Testis (tissue), 3 donors: ENCODE measurements around the gene ISG20. TPM values are rescaled to one million over a fixed set of nuclear protein-coding genes. Genes with fewer than 3 reads are reported as not detected.

Source experiments
- DNase-seq: peaks from one replicate; pipeline ENCODE4 v3.0.0-alpha.2; 2019
- H3K27ac ChIP-seq, 2 donors: fragments of 200-600 bp; sonication (generic); one replicate each; pipeline ENCODE4 v1.5.1; 2019
- H3K27me3 ChIP-seq: fragments of 200-600 bp; sonication (generic); one replicate; pipeline ENCODE4 v1.5.1; 2019
- H3K36me3 ChIP-seq: fragments of 200-600 bp; sonication (generic); one replicate; pipeline ENCODE4 v1.5.1; 2017; ENCODE audit warnings: low read depth; ENCODE audit errors: missing control alignments
- H3K4me1 ChIP-seq: fragments of 200-600 bp; sonication (generic); one replicate; pipeline ENCODE4 v1.5.1; 2019
- H3K4me3 ChIP-seq, 2 donors: fragments of 200-600 bp; sonication (generic); one replicate each; pipeline ENCODE4 v1.5.1; 2017 to 2019
- H3K9me3 ChIP-seq: fragments of 200-600 bp; sonication (generic); one replicate; pipeline ENCODE4 v1.5.1; 2017
- POLR2A ChIP-seq: fragments of 450-650 bp; IDR thresholded peaks from one replicate; pipeline ENCODE4 v1.6.1; 2017; ENCODE audit warnings: antibody characterized with exemption, mild to moderate bottlenecking, moderate library complexity
- WGBS, 2 donors: methylation state at CpG; one replicate each; pipeline ENCODE4 v1.1.5; 2018; 5-methylcytosine and 5-hydroxymethylcytosine counted together
- intact Hi-C: fragments of 100-400 bp; cut with DNase I; formaldehyde crosslinking; loops from one replicate; pipeline ENCODE4 v1.15.1; 2023; ENCODE audit warnings: low total_unique reads
- microRNA counts, 2 donors: library from miRNA; unstranded; fragments of <30 nt; microRNA quantifications; one replicate each; lab custom pipeline; 2016
- microRNA-seq, 2 donors: library from miRNA; unstranded; fragments of <30 nt; microRNA quantifications; one replicate each; pipeline ENCODE4, GENCODE V29; 2016; ENCODE audit warnings: borderline number of aligned reads in 2 of 2, borderline replicate concordance in 1 of 2
- polyA plus RNA-seq: library from polyadenylated mRNA; stranded (reverse); fragments of 350-450 nt; fragmentation: Illumina TruSeq; extraction: RNeasy Lipid Tissue Mini Kit (QIAGEN cat#74804); gene quantifications from one replicate; pipeline ENCODE4 v1.2.3, GENCODE V29; 2014; ENCODE audit warnings: low read depth, low replicate concordance; ENCODE audit not compliant: insufficient read depth
- small RNA-seq, 2 donors: library from RNA; depleted of rRNA; stranded (forward); fragments of <200 nt; gene quantifications; one replicate each; pipeline ENCODE3, GENCODE V24; 2016
- total RNA-seq, 2 donors: library from RNA; depleted of rRNA; stranded (reverse); fragments of >200 nt; gene quantifications; one replicate each; pipeline ENCODE4 v1.2.3, GENCODE V29; 2016
- TF ChIP-seq, protein P1 (sequence below), 3 experiments: fragments of 450-650 bp in 2 of 3; fragments of 200-600 bp in 1 of 3; sonication (generic) in 1 of 3; IDR thresholded peaks; one replicate each; pipeline ENCODE4 v1.5.1; 2016 to 2019; ENCODE audit warnings: antibody characterized with exemption in 3 of 3, mild to moderate bottlenecking in 2 of 3, moderate library complexity in 1 of 3

Gene ISG20
- total and polyA plus RNA-seq, 3 donors from 2014 or later = 6.8 to 17.0 (median 8.7) TPM

DNA sequence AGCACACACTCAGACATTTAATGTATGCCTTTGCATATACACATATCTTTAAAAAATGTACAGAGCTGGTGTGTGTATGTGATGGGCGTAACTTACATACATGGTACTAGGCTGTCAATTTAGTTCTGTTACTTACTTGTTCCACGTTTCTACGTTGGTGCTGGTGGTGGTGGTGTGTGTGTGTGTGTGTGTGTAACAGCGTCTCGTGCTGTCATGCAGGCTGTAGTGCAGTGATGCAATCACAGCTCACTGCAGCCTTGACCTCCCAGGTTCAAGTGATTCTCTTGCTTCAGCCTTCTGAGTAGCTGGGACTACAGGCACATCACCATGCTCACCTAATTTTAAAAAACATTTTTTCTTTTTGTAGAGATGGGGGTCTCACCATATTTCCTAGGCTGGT, 64.2 kb downstream of the ISG20 start:
- H3K36me3 ChIP-seq = no peaks in the 10 kb centered on the region
- no peak overlapping the region for H3K4me3 ChIP-seq
- no peaks in the 10 kb centered on the region for H3K27me3 ChIP-seq
- no peak for TF ChIP-seq POLR2A
- DNase-seq = no peak
- H3K27ac ChIP-seq = no peak overlapping the region
- 44 to 61% methylated on average over 5 of the region's 5 CpGs for WGBS, 2 donors
- intact Hi-C loops = no loop called here
- no peaks in the 10 kb centered on the region for H3K9me3 ChIP-seq
- no peaks in the 10 kb centered on the region for H3K4me1 ChIP-seq

DNA sequence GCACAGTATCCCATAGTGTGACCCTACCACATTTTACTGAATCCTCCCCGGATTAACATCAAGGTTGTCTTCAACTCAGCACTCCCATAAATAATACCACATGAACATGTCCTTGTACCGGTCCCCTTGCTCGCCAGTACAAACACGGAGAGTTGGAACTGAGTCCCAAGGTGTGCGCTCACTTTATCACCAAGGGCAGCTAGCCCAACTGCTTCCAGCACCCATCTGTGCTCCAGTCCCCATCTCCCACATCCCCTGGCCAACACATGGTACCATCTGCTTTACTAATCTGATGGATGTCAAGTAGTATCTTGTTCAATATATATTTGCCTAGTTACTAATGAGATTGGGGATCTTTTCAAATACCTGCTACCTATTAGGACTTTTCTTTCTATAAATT, 64.7 kb downstream of the ISG20 start:
- no peak for TF ChIP-seq POLR2A
- TF ChIP-seq, protein P1, sequence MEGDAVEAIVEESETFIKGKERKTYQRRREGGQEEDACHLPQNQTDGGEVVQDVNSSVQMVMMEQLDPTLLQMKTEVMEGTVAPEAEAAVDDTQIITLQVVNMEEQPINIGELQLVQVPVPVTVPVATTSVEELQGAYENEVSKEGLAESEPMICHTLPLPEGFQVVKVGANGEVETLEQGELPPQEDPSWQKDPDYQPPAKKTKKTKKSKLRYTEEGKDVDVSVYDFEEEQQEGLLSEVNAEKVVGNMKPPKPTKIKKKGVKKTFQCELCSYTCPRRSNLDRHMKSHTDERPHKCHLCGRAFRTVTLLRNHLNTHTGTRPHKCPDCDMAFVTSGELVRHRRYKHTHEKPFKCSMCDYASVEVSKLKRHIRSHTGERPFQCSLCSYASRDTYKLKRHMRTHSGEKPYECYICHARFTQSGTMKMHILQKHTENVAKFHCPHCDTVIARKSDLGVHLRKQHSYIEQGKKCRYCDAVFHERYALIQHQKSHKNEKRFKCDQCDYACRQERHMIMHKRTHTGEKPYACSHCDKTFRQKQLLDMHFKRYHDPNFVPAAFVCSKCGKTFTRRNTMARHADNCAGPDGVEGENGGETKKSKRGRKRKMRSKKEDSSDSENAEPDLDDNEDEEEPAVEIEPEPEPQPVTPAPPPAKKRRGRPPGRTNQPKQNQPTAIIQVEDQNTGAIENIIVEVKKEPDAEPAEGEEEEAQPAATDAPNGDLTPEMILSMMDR (IDR thresholded peaks at IDR 0.05) = no peak
- no peak overlapping the region for H3K27ac ChIP-seq
- H3K9me3 ChIP-seq = no peaks in the 10 kb centered on the region
- H3K4me3 ChIP-seq = no peak overlapping the region
- no peaks in the 10 kb centered on the region for H3K36me3 ChIP-seq
- H3K4me1 ChIP-seq = no peaks in the 10 kb centered on the region
- no peak for DNase-seq
- H3K27me3 ChIP-seq = no peaks in the 10 kb centered on the region
- WGBS, 2 donors = 87 to 92% methylated on average over 5 of the region's 5 CpGs
- intact Hi-C loops = no loop called here

DNA sequence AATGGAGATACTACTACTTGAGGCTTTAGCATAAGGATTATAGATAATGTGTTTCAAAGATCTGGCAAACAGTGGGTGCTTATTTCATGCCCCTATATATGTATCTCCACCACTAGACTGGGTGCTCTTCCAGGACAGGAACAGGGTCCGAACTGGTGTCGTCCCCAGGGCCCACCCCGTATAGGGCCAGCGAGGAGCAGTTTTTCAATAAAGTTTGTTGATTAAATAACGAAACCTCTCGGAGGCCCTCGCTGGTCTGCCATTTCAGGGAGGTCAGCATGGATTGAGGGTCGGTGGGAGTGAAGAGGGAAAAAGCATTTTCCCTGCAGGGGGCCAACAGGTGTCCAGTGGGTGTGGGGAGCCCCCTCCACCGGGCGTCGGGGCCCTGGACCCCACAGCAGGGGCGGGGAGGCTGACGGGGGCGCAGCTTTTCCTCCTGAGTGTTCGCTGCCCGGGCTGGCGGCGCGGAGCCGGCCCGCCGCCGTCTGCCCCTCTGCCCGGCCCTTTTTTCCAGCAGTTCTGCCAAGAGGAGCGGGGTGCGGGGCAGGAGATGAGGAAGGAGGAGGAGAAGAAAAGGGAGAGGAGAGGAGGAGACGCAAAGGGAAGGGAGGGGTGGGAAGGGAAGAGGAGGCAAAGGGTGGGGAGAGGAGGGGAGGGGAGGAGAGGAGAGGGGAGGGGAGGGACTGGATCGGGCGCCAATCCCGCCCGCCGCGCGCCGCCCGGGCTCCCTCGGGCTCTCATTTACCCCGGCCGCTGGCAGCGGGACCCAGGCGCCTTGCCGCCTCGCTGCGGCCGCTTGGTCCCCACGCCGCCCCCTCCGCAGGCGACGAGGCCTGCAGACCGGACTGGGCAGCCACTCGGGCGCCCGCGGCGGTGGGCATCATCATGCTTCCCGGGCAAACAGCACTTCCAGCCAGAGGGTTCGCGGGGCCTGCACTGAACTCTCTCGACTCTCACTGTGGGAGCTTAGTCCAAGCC, 66.3 kb downstream of the ISG20 start:
- TF ChIP-seq, protein P1 (IDR thresholded peaks at IDR 0.05) = no peak
- no peak for TF ChIP-seq POLR2A
- no peaks in the 10 kb centered on the region for H3K4me1 ChIP-seq
- WGBS, 2 donors = 2 to 3% methylated on average over 59 of the region's 60 CpGs
- H3K27ac ChIP-seq = no peak overlapping the region
- H3K27me3 ChIP-seq = no peaks in the 10 kb centered on the region
- no peaks in the 10 kb centered on the region for H3K36me3 ChIP-seq
- peak; percentile 34 for DNase-seq
- intact Hi-C loops = no loop called here
- peak overlapping the region; percentile 40 to 62 for H3K4me3 ChIP-seq
- H3K9me3 ChIP-seq = no peaks in the 10 kb centered on the region

DNA sequence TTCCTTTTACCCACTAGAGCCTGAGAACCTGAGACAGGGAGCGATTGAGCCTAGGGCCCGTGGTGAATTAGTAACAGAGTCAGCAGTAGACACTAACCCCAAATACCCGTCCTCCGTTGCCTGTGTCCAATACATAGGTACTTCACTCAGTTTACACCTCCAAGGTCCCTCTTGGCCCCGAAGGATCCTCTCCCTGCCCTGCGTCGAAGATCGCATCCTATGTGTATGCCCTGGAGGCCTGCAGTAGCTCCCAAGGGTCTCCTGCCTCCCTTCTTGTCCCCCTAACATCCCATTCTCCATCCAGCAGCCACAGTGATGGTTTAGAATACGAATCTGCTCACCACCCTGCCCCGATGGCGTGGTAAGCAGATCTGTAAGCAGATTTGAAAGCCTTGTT, 67.0 kb downstream of the ISG20 start:
- DNase-seq = no peak
- intact Hi-C loops = no loop called here

More for the DNA sequence above, 67.0 kb downstream of the ISG20 start:
- TF ChIP-seq POLR2A = no peak
- TF ChIP-seq, protein P1 (IDR thresholded peaks at IDR 0.05) = no peak
- Histone ChIP-seq H3K4me3 (peak overlapping the region; percentile 40 to 62), H3K4me1 (no peaks in the 10 kb centered on the region), H3K27me3 (no peaks in the 10 kb centered on the region), H3K36me3 (no peaks in the 10 kb centered on the region), H3K9me3 (no peaks in the 10 kb centered on the region), H3K27ac (no peak overlapping the region)
- WGBS, 2 donors = 43 to 68% methylated on average over 6 to 11 of the region's 11 CpGs

MicroRNA genes within 50 kb of the gene (microRNA counts, 767-probe panel; counts per million panel counts)
- microRNA hsa-miR-1179 (lab: Ali Mortazavi, UCI) (0 to 152 counts per million in 2 donors), microRNA hsa-miR-7-5p (lab: Ali Mortazavi, UCI) (0 to 152 counts per million in 2 donors)

Small RNA genes lying within 50 kb of the gene (microRNA-seq; reads per million reads assigned to microRNA genes)
- gene MIR1179 (4.8 to 7.0 reads per million in 2 donors), gene MIR3529 (0 reads per million in 2 donors), gene MIR7-2 (0 reads per million in 2 donors)

Small RNA genes lying within 50 kb of the gene (small RNA-seq; reads per million reads assigned to genes)
- gene MIR1179 = 0 to 0.18 reads per million in 2 donors
- gene MIR7-2 = 0 to 0.09 reads per million in 2 donors

Other genes starting within 250 kb of the ISG20 start
- 10 to 100 TPM; 36.9 to 38.4 TPM for gene MRPL46, start 171.6 kb upstream of the ISG20 start, total RNA-seq
- gene MRPL46, start 171.6 kb upstream of the ISG20 start, polyA plus RNA-seq = 65.0 TPM
- gene MRPS11, start 171.3 kb upstream of the ISG20 start, total RNA-seq = 10 to 100 TPM; 33.2 to 33.9 TPM
- gene MRPS11, start 171.3 kb upstream of the ISG20 start, polyA plus RNA-seq = 82.4 TPM
- gene DET1, start 92.3 kb upstream of the ISG20 start, total RNA-seq = 10 to 100 TPM; 10.3 to 14.4 TPM
- gene DET1, start 92.3 kb upstream of the ISG20 start, polyA plus RNA-seq = 4.4 TPM
- 10 to 100 TPM; 31.0 to 32.9 TPM for gene AEN, start 17.7 kb upstream of the ISG20 start, total RNA-seq
- 22.5 TPM for gene AEN, start 17.7 kb upstream of the ISG20 start, polyA plus RNA-seq
- gene ACAN, start 164.4 kb downstream of the ISG20 start, total RNA-seq = 1 to 10 TPM; 4.1 to 6.6 TPM
- gene ACAN, start 164.4 kb downstream of the ISG20 start, polyA plus RNA-seq = 2.4 TPM